Lower leg skin (tissue), 4 donors: ENCODE data around the gene HRG. TPM values are rescaled to one million over a fixed set of nuclear protein-coding genes. Genes with fewer than 3 reads are reported as not detected.
A peak's percentile ranks its signal among the peaks of the same experiment; 100 is the strongest.

Source experiments
- DNase-seq, 2 donors: peaks; one replicate each; pipeline ENCODE4 v3.0.0-alpha.2; 2019; ENCODE audit warnings: low spot score in 2 of 2
- H3K4me3 ChIP-seq: fragments of 200-600 bp; sonication (generic); 2 replicates; pipeline ENCODE4 v1.5.1; 2017; ENCODE audit warnings: mild to moderate bottlenecking, low read depth; ENCODE audit not compliant: poor library complexity, severe bottlenecking
- CTCF ChIP-seq, 3 donors: fragments of 450-650 bp; IDR thresholded peaks; one replicate each; pipeline ENCODE4 v1.5.1; 2016; ENCODE audit warnings: antibody characterized with exemption in 3 of 3, mild to moderate bottlenecking in 3 of 3, moderate library complexity in 2 of 3
- POLR2A ChIP-seq, 2 donors: fragments of 450-650 bp; IDR thresholded peaks; one replicate each; pipeline ENCODE4 v1.6.1; 2016 to 2017; ENCODE audit warnings: antibody characterized with exemption in 2 of 2, mild to moderate bottlenecking in 1 of 2, moderate library complexity in 1 of 2
- WGBS, 2 donors: methylation state at CpG; one replicate each; pipeline ENCODE4 v1.1.5; 2018; 5-methylcytosine and 5-hydroxymethylcytosine counted together
- intact Hi-C: fragments of 100-400 bp; cut with DNase I; formaldehyde crosslinking; loops from one replicate; pipeline ENCODE4 v1.15.0; 2023; ENCODE audit warnings: low total_unique reads
- total RNA-seq, 4 donors: library from RNA; depleted of rRNA; stranded (reverse); fragments of >200 nt; gene quantifications; one replicate each; pipeline ENCODE4 v1.1.0, GENCODE V29; 2016

The HRG gene
- total RNA-seq, 4 donors from 2014 or later: 0.10 to 0.34 TPM; not detected in 2

GRCh38 chr3:186646106-186646505 is 19.7 kb upstream of the HRG start:
- 86 to 87% methylated on average over 4 of the region's 4 CpGs for WGBS, 2 donors
- peak in 1 of 2 donors; percentile 25 for DNase-seq
- intact Hi-C loops: no loop called here
- no peak overlapping the region for H3K4me3 ChIP-seq
- TF ChIP-seq CTCF (IDR thresholded peaks at IDR 0.05): no peak
- TF ChIP-seq POLR2A (IDR thresholded peaks at IDR 0.05): no peak

GRCh38 chr3:186646841-186647240 is 19.0 kb upstream of the HRG start:
- DNase-seq: no peak
- 67 to 73% methylated on average over 1 of the region's 1 CpG for WGBS, 2 donors
- intact Hi-C loops: no loop called here
- no peak for TF ChIP-seq POLR2A (IDR thresholded peaks at IDR 0.05)
- no peak for TF ChIP-seq CTCF (IDR thresholded peaks at IDR 0.05)
- H3K4me3 ChIP-seq: no peak overlapping the region

- no peak for TF ChIP-seq POLR2A (IDR thresholded peaks at IDR 0.05)
- no peak for TF ChIP-seq CTCF (IDR thresholded peaks at IDR 0.05)
- DNase-seq: no peak
- no peak overlapping the region for H3K4me3 ChIP-seq
- intact Hi-C loops: no loop called here
- 72 to 82% methylated on average over 1 of the region's 1 CpG for WGBS, 2 donors
These were observed 17.0 kb upstream of the HRG start for GRCh38 chr3:186648851-186649250.

GRCh38 chr3:186651678-186652215 is 14.1 kb upstream of the HRG start:
- intact Hi-C loops: no loop called here
- WGBS, 2 donors: 69 to 70% methylated on average over 3 of the region's 3 CpGs
- no peak for DNase-seq
- TF ChIP-seq CTCF (IDR thresholded peaks at IDR 0.05): no peak
- H3K4me3 ChIP-seq: no peak overlapping the region

GRCh38 chr3:186653080-186653707 is 12.6 kb upstream of the HRG start:
- DNase-seq: no peak
- TF ChIP-seq CTCF (IDR thresholded peaks at IDR 0.05) (no peak), POLR2A (IDR thresholded peaks at IDR 0.05) (no peak)
- WGBS, 2 donors: 64 to 78% methylated on average over 7 of the region's 7 CpGs
- H3K4me3 ChIP-seq: no peak overlapping the region
- intact Hi-C loops: no loop called here

- intact Hi-C loops: no loop called here
- TF ChIP-seq CTCF (IDR thresholded peaks at IDR 0.05) (no peak), POLR2A (IDR thresholded peaks at IDR 0.05) (no peak)
- WGBS, 2 donors: 47 to 50% methylated on average over 6 of the region's 6 CpGs
- no peak for DNase-seq
- H3K4me3 ChIP-seq: no peak overlapping the region
These were observed 11.8 kb upstream of the HRG start for GRCh38 chr3:186653984-186654383.
